DOHH2 (cell line): ENCODE measurements around the gene RGS19.

Experiments used
- H3F3A ChIP-seq: fragments of 200-600 bp; sonication (generic), shearing (Covaris generic); 2 replicates; pipeline ENCODE4 v1.6.0; 2016; ENCODE audit warnings: antibody characterized with exemption, mild to moderate bottlenecking; ENCODE audit not compliant: control insufficient read depth, insufficient read depth
- H3K27ac ChIP-seq: fragments of 200-600 bp; sonication (generic); 2 replicates; pipeline ENCODE4 v1.5.1; 2014; ENCODE audit warnings: low read depth, mild to moderate bottlenecking, low read length, moderate library complexity
- H3K27me3 ChIP-seq: fragments of 200-600 bp; sonication (generic); 2 replicates; pipeline ENCODE4 v1.6.1; 2014; ENCODE audit warnings: mild to moderate bottlenecking, low read length, mixed read lengths; ENCODE audit not compliant: control insufficient read depth
- H3K36me3 ChIP-seq: fragments of 200-600 bp; sonication (generic); 2 replicates; pipeline ENCODE4 v1.6.1; 2014; ENCODE audit warnings: mild to moderate bottlenecking, low read length, moderate library complexity, mixed read lengths; ENCODE audit not compliant: control insufficient read depth
- H3K4me1 ChIP-seq: fragments of 200-600 bp; sonication (generic); 2 replicates; pipeline ENCODE4 v1.6.1; 2014; ENCODE audit warnings: mild to moderate bottlenecking, low read length, mixed read lengths; ENCODE audit not compliant: control insufficient read depth
- H3K4me2 ChIP-seq: fragments of 200-600 bp; sonication (generic); 2 replicates; pipeline ENCODE4 v1.6.0; 2014; ENCODE audit warnings: mild to moderate bottlenecking, low read length, moderate library complexity
- H3K4me3 ChIP-seq: fragments of 200-600 bp; sonication (generic); 2 replicates; pipeline ENCODE4 v1.5.1; 2014; ENCODE audit warnings: mild to moderate bottlenecking, low read length, mixed read lengths
- H3K79me2 ChIP-seq: fragments of 200-600 bp; sonication (generic); 2 replicates; pipeline ENCODE4 v1.6.1; 2014; ENCODE audit warnings: mild to moderate bottlenecking, low read length, mixed read lengths; ENCODE audit not compliant: control insufficient read depth
- H3K9me2 ChIP-seq: fragments of 200-600 bp; sonication (generic); replicated peaks from 2 replicates; pipeline ENCODE4 v1.6.1; 2014; ENCODE audit warnings: mild to moderate bottlenecking, low read length, mixed read lengths; ENCODE audit not compliant: control insufficient read depth
- H3K9me3 ChIP-seq: fragments of 200-600 bp; sonication (generic); 2 replicates; pipeline ENCODE4 v1.6.1; 2014; ENCODE audit warnings: antibody characterized with exemption, low read length, mixed read lengths; ENCODE audit not compliant: control insufficient read depth, insufficient read depth
- H4K20me1 ChIP-seq: fragments of 200-600 bp; sonication (generic); 2 replicates; pipeline ENCODE4 v1.6.0; 2014; ENCODE audit warnings: low read depth, mild to moderate bottlenecking, antibody characterized with exemption, low read length, moderate library complexity; ENCODE audit not compliant: control insufficient read depth, insufficient read depth
- EZH2phosphoT487 ChIP-seq: fragments of 200-600 bp; sonication (generic); IDR thresholded peaks from 2 replicates; pipeline ENCODE4 v1.6.1; 2017; ENCODE audit warnings: borderline replicate concordance, mild to moderate bottlenecking, antibody characterized with exemption, low read length, moderate library complexity, mixed read lengths
- TF ChIP-seq, protein P1 (sequence below): fragments of 200-600 bp; sonication (generic); IDR thresholded peaks from one replicate; pipeline ENCODE4 v1.5.1; 2014; ENCODE audit warnings: antibody characterized with exemption, mild to moderate bottlenecking, low read depth, low read length; ENCODE audit not compliant: poor library complexity, severe bottlenecking

Gene RGS19

DNA sequence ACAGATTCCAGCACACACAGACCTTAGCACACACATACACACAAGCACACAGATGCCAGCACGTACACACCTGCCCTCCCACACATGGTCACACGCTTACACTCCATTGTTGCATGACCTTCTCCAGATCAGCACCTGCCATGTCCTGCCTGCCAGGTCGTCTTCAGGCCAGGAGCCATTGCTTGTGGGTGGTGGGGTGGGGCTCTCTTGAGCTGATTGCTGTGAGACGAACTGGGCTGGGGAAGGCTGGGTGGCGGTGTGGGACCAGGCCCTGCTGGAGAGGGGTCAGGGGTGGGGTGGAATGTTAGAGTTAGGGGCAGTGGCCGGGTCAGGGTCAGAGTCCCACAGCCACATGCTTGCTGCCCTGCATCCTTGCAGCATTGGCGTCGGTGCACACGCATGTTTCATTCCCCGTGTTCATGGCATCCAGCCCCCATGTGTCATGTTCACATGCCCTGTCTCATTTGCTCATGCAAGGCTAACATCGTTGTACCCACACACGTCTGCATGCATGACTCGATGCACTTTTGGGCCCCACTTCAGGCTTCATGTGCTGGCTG, 34.6 kb upstream of the RGS19 start:
- Histone ChIP-seq H3K36me3 (no peaks in the 10 kb centered on the region), H3K4me1 (no peaks in the 10 kb centered on the region), H3K27me3 (peaks cover 12% of the 10 kb centered on the region; the same call in 1 of the 2 replicates), H3K79me2 (no peaks in the 10 kb centered on the region), H3K27ac (no peak overlapping the region), H3K9me3 (no peaks in the 10 kb centered on the region), H3K4me3 (no peak overlapping the region), H3K9me2 (no peaks in the 10 kb centered on the region), H3K4me2 (no peak overlapping the region), H3F3A (no peaks in the 10 kb centered on the region), H4K20me1 (no peaks in the 10 kb centered on the region)
- TF ChIP-seq, protein P1, sequence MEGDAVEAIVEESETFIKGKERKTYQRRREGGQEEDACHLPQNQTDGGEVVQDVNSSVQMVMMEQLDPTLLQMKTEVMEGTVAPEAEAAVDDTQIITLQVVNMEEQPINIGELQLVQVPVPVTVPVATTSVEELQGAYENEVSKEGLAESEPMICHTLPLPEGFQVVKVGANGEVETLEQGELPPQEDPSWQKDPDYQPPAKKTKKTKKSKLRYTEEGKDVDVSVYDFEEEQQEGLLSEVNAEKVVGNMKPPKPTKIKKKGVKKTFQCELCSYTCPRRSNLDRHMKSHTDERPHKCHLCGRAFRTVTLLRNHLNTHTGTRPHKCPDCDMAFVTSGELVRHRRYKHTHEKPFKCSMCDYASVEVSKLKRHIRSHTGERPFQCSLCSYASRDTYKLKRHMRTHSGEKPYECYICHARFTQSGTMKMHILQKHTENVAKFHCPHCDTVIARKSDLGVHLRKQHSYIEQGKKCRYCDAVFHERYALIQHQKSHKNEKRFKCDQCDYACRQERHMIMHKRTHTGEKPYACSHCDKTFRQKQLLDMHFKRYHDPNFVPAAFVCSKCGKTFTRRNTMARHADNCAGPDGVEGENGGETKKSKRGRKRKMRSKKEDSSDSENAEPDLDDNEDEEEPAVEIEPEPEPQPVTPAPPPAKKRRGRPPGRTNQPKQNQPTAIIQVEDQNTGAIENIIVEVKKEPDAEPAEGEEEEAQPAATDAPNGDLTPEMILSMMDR: no peak
- TF ChIP-seq EZH2phosphoT487: no peak

DNA sequence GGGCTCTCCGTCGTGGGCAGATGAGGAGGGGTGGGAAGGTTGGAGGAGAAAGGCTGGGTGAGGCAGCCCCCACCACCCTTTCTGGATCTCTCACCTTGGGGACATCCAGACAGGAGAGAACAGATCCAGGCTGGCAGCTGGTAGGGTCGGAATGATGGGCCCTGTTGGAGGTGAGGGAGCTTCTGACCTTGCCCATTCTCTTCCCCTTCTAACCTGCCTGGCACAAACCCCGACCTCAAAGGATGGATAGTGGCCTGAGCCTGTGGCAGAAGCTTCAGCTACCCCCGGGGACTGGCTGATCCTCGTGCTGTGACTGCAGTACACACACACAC, 34.1 kb upstream of the RGS19 start:
- Histone ChIP-seq H3K79me2 (no peaks in the 10 kb centered on the region), H3K27me3 (peaks cover 15% of the 10 kb centered on the region; the same call in 1 of the 2 replicates), H3K4me2 (no peak overlapping the region), H4K20me1 (no peaks in the 10 kb centered on the region), H3K9me3 (no peaks in the 10 kb centered on the region), H3K36me3 (no peaks in the 10 kb centered on the region), H3K27ac (no peak overlapping the region), H3K9me2 (no peaks in the 10 kb centered on the region), H3F3A (no peaks in the 10 kb centered on the region), H3K4me3 (no peak overlapping the region), H3K4me1 (no peaks in the 10 kb centered on the region)
- TF ChIP-seq EZH2phosphoT487: no peak
- TF ChIP-seq, protein P1: no peak

DNA sequence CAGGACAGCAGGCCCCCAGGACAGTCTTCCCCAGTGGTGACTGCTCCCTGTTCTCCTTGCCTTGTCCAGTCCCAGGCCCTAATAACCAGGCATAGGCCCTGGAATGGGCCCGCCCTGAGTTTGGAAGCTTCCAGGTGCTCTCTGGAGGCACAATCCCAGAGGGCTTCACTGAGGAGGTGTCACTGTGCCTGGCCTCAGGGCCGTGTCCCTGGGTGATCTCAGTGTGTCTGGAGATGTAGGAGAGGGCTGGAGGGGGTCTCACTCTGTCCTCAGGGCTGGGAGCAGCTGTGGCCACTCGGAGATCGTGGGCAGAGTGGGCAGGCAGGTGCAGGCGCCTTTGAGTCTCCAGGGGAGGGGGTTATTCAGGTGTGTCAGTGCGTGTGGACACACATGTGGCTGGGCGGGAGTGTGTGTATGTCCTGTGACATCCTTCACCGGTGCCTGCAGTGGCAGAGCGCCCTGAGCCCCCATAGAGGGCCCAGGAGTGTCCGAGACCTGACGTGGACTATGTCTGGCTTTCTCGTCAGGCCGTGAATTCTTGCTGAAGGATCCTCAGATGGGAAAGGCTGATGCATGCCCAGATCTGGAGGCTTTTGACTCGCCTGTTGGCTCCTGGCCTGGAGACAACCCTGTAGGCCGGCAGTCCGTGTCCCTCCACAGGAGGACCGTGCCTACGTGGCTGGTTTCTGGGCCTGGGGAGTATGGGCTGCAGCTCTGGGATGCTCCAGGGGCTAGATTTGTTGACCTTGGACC, 33.5 kb upstream of the RGS19 start:
- Histone ChIP-seq H4K20me1 (no peaks in the 10 kb centered on the region), H3K9me3 (no peaks in the 10 kb centered on the region), H3K79me2 (no peaks in the 10 kb centered on the region), H3K9me2 (no peaks in the 10 kb centered on the region), H3K4me1 (peaks cover 4% of the 10 kb centered on the region), H3K27me3 (peaks cover 15% of the 10 kb centered on the region; the same call in 1 of the 2 replicates), H3K4me2 (no peak overlapping the region), H3F3A (no peaks in the 10 kb centered on the region), H3K27ac (no peak overlapping the region), H3K4me3 (no peak overlapping the region), H3K36me3 (no peaks in the 10 kb centered on the region)
- TF ChIP-seq EZH2phosphoT487: no peak

DNA sequence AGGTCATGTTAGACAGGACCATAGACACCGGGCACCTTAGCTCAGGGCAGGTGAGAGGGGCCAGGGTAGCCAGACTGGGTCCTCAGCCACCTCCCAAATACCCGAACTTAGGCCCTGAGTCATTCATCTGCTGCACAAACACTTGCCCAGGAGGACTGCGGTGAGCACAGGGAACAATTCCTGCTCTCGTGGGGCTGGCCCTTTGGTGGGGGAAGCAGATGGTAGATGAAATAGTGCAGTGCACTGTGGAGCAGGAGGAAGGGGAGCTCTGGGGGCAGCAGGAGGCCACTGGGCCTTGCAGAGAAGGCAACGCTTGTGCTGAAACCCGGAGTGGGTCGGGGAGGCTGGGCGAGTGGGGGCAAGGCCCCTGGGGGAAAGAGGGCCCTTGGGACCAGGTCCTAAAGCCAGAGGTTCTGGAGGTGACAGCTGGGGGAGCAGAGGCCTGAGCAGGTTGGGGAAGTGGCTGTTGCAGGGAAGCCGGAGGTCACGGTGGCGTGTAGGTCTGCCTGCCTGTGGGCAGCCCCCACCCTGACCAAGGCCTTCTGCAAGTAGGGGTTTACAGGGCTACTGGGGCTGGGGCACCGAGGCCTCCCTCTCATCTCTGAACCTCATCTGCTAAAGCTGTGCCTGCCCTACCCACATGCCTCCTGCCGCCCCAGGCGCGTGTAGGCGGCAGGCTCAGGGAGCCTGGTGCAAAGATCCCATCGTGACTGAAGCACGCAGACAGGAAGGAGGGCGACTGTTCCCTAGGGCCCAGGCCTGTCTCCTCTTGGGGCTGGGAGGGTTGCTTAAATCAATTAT, 32.7 kb upstream of the RGS19 start:
- no peak overlapping the region for H3K27ac ChIP-seq
- H3K9me3 ChIP-seq: no peaks in the 10 kb centered on the region
- H3K79me2 ChIP-seq: no peaks in the 10 kb centered on the region
- no peak overlapping the region for H3K4me2 ChIP-seq
- H3F3A ChIP-seq: no peaks in the 10 kb centered on the region
- peaks cover 12% of the 10 kb centered on the region for H3K4me1 ChIP-seq
- TF ChIP-seq, protein P1: no peak
- TF ChIP-seq EZH2phosphoT487: no peak
- H3K36me3 ChIP-seq: no peaks in the 10 kb centered on the region
- peaks cover 15% of the 10 kb centered on the region; the same call in 1 of the 2 replicates for H3K27me3 ChIP-seq
- no peaks in the 10 kb centered on the region for H3K9me2 ChIP-seq
- no peaks in the 10 kb centered on the region for H4K20me1 ChIP-seq
- no peak overlapping the region for H3K4me3 ChIP-seq
